Adipose tissue (tissue), 3 donors: Measurements from ENCODE around the gene KATNB1. TPM values are rescaled to one million over a fixed set of nuclear protein-coding genes. Genes with fewer than 3 reads are reported as not detected.

Experiments used
- polyA plus RNA-seq, 3 donors: library from polyadenylated mRNA; stranded (reverse); fragments of 200-250 nt; gene quantifications; one replicate each; pipeline ENCODE4 v1.2.3, GENCODE V29; 2013
- donor health status: healthy with polysubstance abuse.
- donor health status: Bipolar disorder and iron deficiency.
- donor health status: healthy.

Gene KATNB1
- polyA plus RNA-seq, 3 donors = 11.4 to 16.5 (median 15.0) TPM

Other genes starting within 250 kb of the KATNB1 start
- 10 to 100 TPM in 2 of 3 donors, 1 to 10 TPM in 1; 7.6 to 19.5 (median 11.1) TPM for gene DOK4, start 249.3 kb upstream of the KATNB1 start, polyA plus RNA-seq
- 10 to 100 TPM in 1 of 3 donors, 1 to 10 TPM in 2; 1.9 to 11.5 (median 2.2) TPM for gene CCDC102A, start 199.2 kb upstream of the KATNB1 start, polyA plus RNA-seq
- gene ADGRG5, start 193.1 kb upstream of the KATNB1 start, polyA plus RNA-seq = under 1 TPM in 2 of 3 donors, not detected in 1; 0.09 to 0.26 TPM
- gene ADGRG1, start 107.1 kb upstream of the KATNB1 start, polyA plus RNA-seq = 10 to 100 TPM; 35.8 to 51.4 (median 38.6) TPM
- 10 to 100 TPM in 1 of 3 donors, 1 to 10 TPM in 1, under 1 TPM in 1; 0.32 to 15.7 (median 8.4) TPM for gene ADGRG3, start 67.5 kb upstream of the KATNB1 start, polyA plus RNA-seq
- under 1 TPM in 2 of 3 donors, not detected in 1; 0.18 to 0.24 TPM for gene DRC7, start 41.0 kb upstream of the KATNB1 start, polyA plus RNA-seq
- gene KIFC3, start 66.7 kb downstream of the KATNB1 start, polyA plus RNA-seq = 10 to 100 TPM; 21.9 to 35.1 (median 31.6) TPM
- gene CNGB1, start 235.4 kb downstream of the KATNB1 start, polyA plus RNA-seq = under 1 TPM in 2 of 3 donors, not detected in 1; under 0.01 to 0.28 TPM